Stomach (tissue), 9 donors: Measurements from ENCODE around the gene BORCS8. TPM values are rescaled to one million over a fixed set of nuclear protein-coding genes. Genes with fewer than 3 reads are reported as not detected.
"Not testable (repeated sequence)": the region's sequence is repeated elsewhere in the genome, so short reads cannot be mapped to it uniquely, and the experiment has no call there.

ENCODE experiments used
- DNase-seq, 2 donors: peaks; one replicate each; pipeline versions ENCODE4 v3.0.0 to v3.0.0-alpha.2; 2013 to 2019
- H3K27ac ChIP-seq, 5 donors: fragments of 200-600 bp in 4 of 5; sonication (generic) in 4 of 5; one replicate each; pipeline ENCODE4 v1.5.1; 2013 to 2019; ENCODE audit warnings: mild to moderate bottlenecking in 1 of 5, moderate library complexity in 1 of 5
- H3K27me3 ChIP-seq, 3 donors: fragments of 200-600 bp; sonication (generic); one replicate each; pipeline ENCODE4 v1.5.1; 2017 to 2019; ENCODE audit warnings: mixed run types in 1 of 3
- H3K36me3 ChIP-seq, 4 donors: fragments of 200-600 bp; sonication (generic); 1 replicate in 3 of 4; 2 replicates in 1 of 4; pipeline ENCODE4 v1.5.1; 2016 to 2019
- H3K4me1 ChIP-seq, 4 donors: fragments of 200-600 bp; sonication (generic); one replicate each; pipeline ENCODE4 v1.5.1; 2016 to 2019
- H3K4me3 ChIP-seq, 4 donors: fragments of 200-600 bp; sonication (generic) in 3 of 4; one replicate each; pipeline ENCODE4 v1.5.1; 2016 to 2019; ENCODE audit warnings: mild to moderate bottlenecking in 1 of 4
- H3K9me3 ChIP-seq, 4 donors: fragments of 200-600 bp; sonication (generic); one replicate each; pipeline ENCODE4 v1.5.1; 2016 to 2019
- EP300 ChIP-seq: sonication (generic); formaldehyde crosslinking; IDR thresholded peaks from one replicate; pipeline ENCODE4 v1.6.1; 2017; ENCODE audit warnings: antibody characterized with exemption
- POLR2A ChIP-seq, 4 donors: fragments of 450-650 bp; IDR thresholded peaks; one replicate each; pipeline ENCODE4 v1.6.1; 2016; ENCODE audit warnings: antibody characterized with exemption in 4 of 4, control low read depth in 2 of 4, mild to moderate bottlenecking in 1 of 4, moderate library complexity in 1 of 4
- POLR2AphosphoS5 ChIP-seq, 3 donors: sonication (generic); formaldehyde crosslinking; IDR thresholded peaks; one replicate each; pipeline ENCODE4 v1.6.1; 2016; ENCODE audit warnings: antibody characterized with exemption in 3 of 3
- WGBS, 5 donors: extraction: QIAGEN DNeasy Blood & Tissue Kit in 3 of 5; methylation state at CpG; one replicate each; pipeline versions ENCODE4 v1.1.5 to v1.1.7; 2013 to 2018; 5-methylcytosine and 5-hydroxymethylcytosine counted together
- intact Hi-C: fragments of 100-400 bp; cut with DNase I; formaldehyde crosslinking; loops from one replicate; pipeline ENCODE4 v1.15.1; 2023; ENCODE audit warnings: low total_unique reads
- polyA plus RNA-seq, 3 donors: library from polyadenylated mRNA; stranded (reverse); fragments of 200-250 nt; gene quantifications; one replicate each; pipeline ENCODE4 v1.2.3, GENCODE V29; 2013
- total RNA-seq, 5 donors: library from RNA; depleted of rRNA; stranded (reverse); fragments of >200 nt; gene quantifications; one replicate each; pipeline versions ENCODE4 v1.1.0 to v1.2.3, GENCODE V29; 2014 to 2016
- TF ChIP-seq, protein P1 (sequence below), 7 experiments: fragments of 450-650 bp in 4 of 7; fragments of 200-600 bp in 3 of 7; sonication (generic) in 3 of 7; IDR thresholded peaks; one replicate each; pipeline ENCODE4 v1.5.1; 2016 to 2019; ENCODE audit warnings: antibody characterized with exemption in 7 of 7, control low read depth in 2 of 7, mild to moderate bottlenecking in 1 of 7
- donor health status: healthy with polysubstance abuse.
- donor health status: Bipolar disorder and iron deficiency.
- donor health status: healthy.

BORCS8 gene
- total and polyA plus RNA-seq, 8 donors: 8.3 to 96.9 (median 28.1) TPM

DNA sequence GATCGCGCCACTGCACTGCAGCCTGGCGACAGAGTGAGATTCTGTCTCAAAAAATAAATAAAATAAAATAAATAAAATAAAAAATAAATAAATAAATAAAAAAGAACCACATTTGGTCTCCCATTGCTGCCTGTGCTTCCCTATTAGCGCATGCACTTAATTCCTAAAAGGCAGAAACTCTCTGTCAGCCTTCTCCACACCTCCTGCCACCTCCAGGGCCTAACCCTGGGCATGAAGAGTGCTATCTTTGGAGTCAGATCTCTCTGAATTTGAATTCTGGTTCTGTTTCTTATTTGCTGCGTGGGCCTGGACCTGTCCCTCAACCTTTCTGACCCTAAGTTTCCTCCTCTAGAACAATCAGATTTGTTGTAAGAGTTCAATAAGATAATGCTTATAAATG lies 31.1 kb upstream of the BORCS8 start:
- WGBS, 5 donors: 80 to 88% (median 83%) methylated on average over 5 of the region's 5 CpGs
- Histone ChIP-seq H3K36me3 (no peaks in the 10 kb centered on the region), H3K27ac (no peak overlapping the region), H3K27me3 (peaks cover 6 to 70% (median 38%) of the 10 kb centered on the region in 3 donors), H3K9me3 (no peaks in the 10 kb centered on the region), H3K4me3 (no peak overlapping the region), H3K4me1 (peaks cover 0 to 11% (median 11%) of the 10 kb centered on the region in 4 donors)
- intact Hi-C loops: no loop called here
- DNase-seq: no peak
- TF ChIP-seq EP300 (no peak), POLR2AphosphoS5 (IDR thresholded peaks at IDR 0.05) (no peak), POLR2A (IDR thresholded peaks at IDR 0.05) (no peak)
- TF ChIP-seq, protein P1, sequence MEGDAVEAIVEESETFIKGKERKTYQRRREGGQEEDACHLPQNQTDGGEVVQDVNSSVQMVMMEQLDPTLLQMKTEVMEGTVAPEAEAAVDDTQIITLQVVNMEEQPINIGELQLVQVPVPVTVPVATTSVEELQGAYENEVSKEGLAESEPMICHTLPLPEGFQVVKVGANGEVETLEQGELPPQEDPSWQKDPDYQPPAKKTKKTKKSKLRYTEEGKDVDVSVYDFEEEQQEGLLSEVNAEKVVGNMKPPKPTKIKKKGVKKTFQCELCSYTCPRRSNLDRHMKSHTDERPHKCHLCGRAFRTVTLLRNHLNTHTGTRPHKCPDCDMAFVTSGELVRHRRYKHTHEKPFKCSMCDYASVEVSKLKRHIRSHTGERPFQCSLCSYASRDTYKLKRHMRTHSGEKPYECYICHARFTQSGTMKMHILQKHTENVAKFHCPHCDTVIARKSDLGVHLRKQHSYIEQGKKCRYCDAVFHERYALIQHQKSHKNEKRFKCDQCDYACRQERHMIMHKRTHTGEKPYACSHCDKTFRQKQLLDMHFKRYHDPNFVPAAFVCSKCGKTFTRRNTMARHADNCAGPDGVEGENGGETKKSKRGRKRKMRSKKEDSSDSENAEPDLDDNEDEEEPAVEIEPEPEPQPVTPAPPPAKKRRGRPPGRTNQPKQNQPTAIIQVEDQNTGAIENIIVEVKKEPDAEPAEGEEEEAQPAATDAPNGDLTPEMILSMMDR (IDR thresholded peaks at IDR 0.05): no peak

DNA sequence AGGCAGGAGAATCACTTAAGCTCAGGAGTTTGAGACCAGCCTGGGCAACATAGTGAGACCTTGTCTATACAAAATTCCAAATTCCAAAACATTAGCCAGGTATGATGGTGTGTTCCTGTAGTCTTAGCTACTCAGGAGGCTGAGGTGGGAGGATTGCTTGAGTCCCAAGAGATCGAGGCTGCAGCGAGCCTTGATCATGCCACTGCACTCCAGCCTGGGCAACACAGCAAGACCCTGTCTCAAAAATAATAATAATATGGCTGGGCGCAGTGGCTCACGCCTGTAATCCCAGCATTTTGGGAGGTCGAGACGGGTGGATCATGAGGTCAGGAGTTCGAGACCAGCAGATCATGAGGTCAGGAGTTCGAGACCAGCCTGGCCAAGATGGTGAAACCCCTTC lies 29.0 kb upstream of the BORCS8 start:
- WGBS, 5 donors: 80 to 89% (median 82%) methylated on average over 8 of the region's 8 CpGs

DNA sequence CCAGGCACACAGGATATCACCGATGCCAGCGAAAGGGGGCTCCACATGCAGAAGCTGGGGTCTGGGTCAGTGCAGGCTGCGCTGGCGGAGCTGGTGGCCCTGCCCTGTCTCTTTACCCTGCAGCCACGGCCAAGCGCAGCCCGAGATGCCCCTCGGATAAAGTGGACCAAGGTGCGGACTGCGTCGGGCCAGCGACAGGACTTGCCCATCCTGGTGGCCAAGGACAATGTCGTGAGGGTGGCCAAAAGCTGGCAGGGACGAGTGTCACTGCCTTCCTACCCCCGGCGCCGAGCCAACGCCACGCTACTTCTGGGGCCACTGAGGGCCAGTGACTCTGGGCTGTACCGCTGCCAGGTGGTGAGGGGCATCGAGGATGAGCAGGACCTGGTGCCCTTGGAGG lies 27.0 kb upstream of the BORCS8 start:
- no peak for TF ChIP-seq EP300
- TF ChIP-seq, protein P1 (IDR thresholded peaks at IDR 0.05): no peak
- intact Hi-C loops: no loop called here
- H3K27me3 ChIP-seq: peaks cover 0 to 66% (median 32%) of the 10 kb centered on the region in 3 donors
- 82 to 89% (median 88%) methylated on average over 18 to 21 of the region's 21 CpGs for WGBS, 5 donors
- H3K36me3 ChIP-seq: no peaks in the 10 kb centered on the region
- no peaks in the 10 kb centered on the region for H3K4me1 ChIP-seq
- peaks cover 0 to 7% (median 0%) of the 10 kb centered on the region in 4 donors for H3K9me3 ChIP-seq
- H3K27ac ChIP-seq: no peak overlapping the region
- no peak overlapping the region for H3K4me3 ChIP-seq
- no peak for DNase-seq

More for the DNA sequence above, 29.0 kb upstream of the BORCS8 start:
- H3K4me3 ChIP-seq, H3K27ac ChIP-seq, H3K9me3 ChIP-seq, intact Hi-C loops, DNase-seq, H3K36me3 ChIP-seq: not testable (repeated sequence)
- peaks cover 0 to 11% (median 11%) of the 10 kb centered on the region in 4 donors for H3K4me1 ChIP-seq
- H3K27me3 ChIP-seq: peaks cover 6 to 66% (median 34%) of the 10 kb centered on the region in 3 donors

DNA sequence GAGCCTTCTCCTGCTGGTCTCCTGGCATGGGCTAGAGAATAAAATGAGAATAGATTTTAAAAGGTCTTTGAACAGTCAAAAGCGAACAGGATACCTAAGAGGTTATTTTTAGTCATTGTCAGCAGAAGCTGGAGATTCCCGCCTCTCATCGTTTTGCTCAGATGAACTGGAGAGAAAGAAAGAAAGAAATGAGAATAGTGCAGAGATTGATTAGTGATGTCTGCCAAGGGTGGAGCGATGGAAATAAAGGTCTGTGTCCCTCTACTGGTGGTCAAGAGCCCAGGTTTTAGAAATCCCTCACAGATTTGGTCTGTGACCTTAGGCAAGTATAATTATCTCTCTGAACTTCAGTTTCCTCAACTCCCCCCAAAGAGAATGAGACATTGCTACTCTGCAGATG lies 25.1 kb upstream of the BORCS8 start:
- Histone ChIP-seq H3K27me3 (peaks cover 4 to 68% (median 45%) of the 10 kb centered on the region in 3 donors), H3K27ac (no peak overlapping the region), H3K4me3 (no peak overlapping the region), H3K36me3 (no peaks in the 10 kb centered on the region), H3K9me3 (peaks cover 0 to 7% (median 0%) of the 10 kb centered on the region in 4 donors), H3K4me1 (peaks cover 0 to under 1% (median 0%) of the 10 kb centered on the region in 4 donors)
- DNase-seq: no peak
- 49 to 67% (median 58%) methylated on average over 4 of the region's 4 CpGs for WGBS, 5 donors
- TF ChIP-seq POLR2A (IDR thresholded peaks at IDR 0.05): no peak
- TF ChIP-seq EP300: no peak
- TF ChIP-seq, protein P1 (IDR thresholded peaks at IDR 0.05): no peak
- TF ChIP-seq POLR2AphosphoS5 (IDR thresholded peaks at IDR 0.05): no peak
- intact Hi-C loops: no loop called here

DNA sequence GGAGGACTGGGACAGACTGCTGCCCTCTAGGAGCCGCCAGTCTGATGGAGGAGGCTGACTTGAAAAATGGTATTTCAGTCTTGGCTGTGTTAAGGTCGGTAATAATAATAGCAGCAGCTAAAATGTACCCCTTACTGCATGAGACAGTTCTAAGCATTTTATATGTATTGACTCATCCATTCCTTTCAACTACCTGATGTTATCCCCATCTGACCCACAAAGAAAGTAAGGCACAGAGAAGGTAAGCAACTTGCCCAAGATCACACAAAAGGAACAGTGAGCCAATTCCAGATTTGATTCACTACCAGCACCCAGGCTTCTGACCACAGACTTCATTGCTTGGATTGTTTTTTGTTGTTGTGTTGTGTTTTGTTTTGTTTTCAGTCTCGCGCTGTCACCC lies 23.8 kb upstream of the BORCS8 start:
- intact Hi-C loops: no loop called here
- WGBS, 5 donors: 72 to 77% (median 76%) methylated on average over 4 of the region's 4 CpGs
- peaks cover 0 to 7% (median 0%) of the 10 kb centered on the region in 4 donors for H3K9me3 ChIP-seq

More for the DNA sequence above, 23.8 kb upstream of the BORCS8 start:
- TF ChIP-seq POLR2AphosphoS5 (IDR thresholded peaks at IDR 0.05) (no peak), EP300 (no peak), POLR2A (IDR thresholded peaks at IDR 0.05) (no peak)
- TF ChIP-seq, protein P1 (IDR thresholded peaks at IDR 0.05): no peak
- H3K4me3 ChIP-seq: no peak overlapping the region
- no peak overlapping the region for H3K27ac ChIP-seq
- DNase-seq: no peak
- no peaks in the 10 kb centered on the region for H3K36me3 ChIP-seq
- peaks cover 12 to 79% (median 58%) of the 10 kb centered on the region in 3 donors for H3K27me3 ChIP-seq
- peaks cover 0 to 4% (median 2%) of the 10 kb centered on the region in 4 donors for H3K4me1 ChIP-seq
